PC-9 (cell line): Measurements from ENCODE around the gene SLC17A4. TPM values are rescaled to one million over a fixed set of nuclear protein-coding genes. Genes with fewer than 3 reads are reported as not detected.

Experiments used
- BruUV-seq: library from RNA; stranded (reverse); fragments of 400-500 nt; replicated peaks from 2 replicates; lab custom pipeline; 2021; lab: Mats Ljungman, UMichigan
- CTCF ChIA-PET: fragments of 300-600 bp; sonication (Branson Sonifier 250); formaldehyde crosslinking; loops from one replicate; lab custom pipeline; 2022; ENCODE audit warnings: antibody characterized with exemption; lab: Charles Lee
- POLR2A ChIA-PET: fragments of 300-600 bp; sonication (Branson Sonifier 250); formaldehyde crosslinking; loops from one replicate; lab custom pipeline; 2022; ENCODE audit warnings: antibody characterized with exemption; ENCODE audit not compliant: unreplicated experiment; lab: Charles Lee
- DNase-seq, 2 experiments: peaks; one replicate each; pipeline versions ENCODE4 v3.0.0 to v3.0.0-alpha.2; 2015 to 2022; ENCODE audit warnings: mixed read lengths in 1 of 2
- H2AFZ ChIP-seq: fragments of 200-600 bp; sonication (generic); 2 replicates; pipeline ENCODE4 v1.8.1; 2017; ENCODE audit warnings: antibody characterized with exemption
- H3F3A ChIP-seq: fragments of 200-600 bp; sonication (generic); 2 replicates; pipeline ENCODE4 v1.8.1; 2017; ENCODE audit warnings: antibody characterized with exemption, mild to moderate bottlenecking, low read depth; ENCODE audit not compliant: insufficient read depth
- H3K27ac ChIP-seq: fragments of 200-600 bp; sonication (generic); 2 replicates; pipeline ENCODE4 v1.6.1; 2016; ENCODE audit warnings: mixed run types
- H3K27me3 ChIP-seq: fragments of 200-600 bp; sonication (generic); 2 replicates; pipeline ENCODE4 v1.6.1; 2016; ENCODE audit warnings: low read depth, mixed run types; ENCODE audit not compliant: insufficient read depth
- H3K36me3 ChIP-seq: fragments of 200-600 bp; sonication (generic); 2 replicates; pipeline ENCODE4 v1.6.1; 2016; ENCODE audit warnings: low read depth, mixed run types
- H3K4me1 ChIP-seq: fragments of 200-600 bp; sonication (generic); replicated peaks from 2 replicates; pipeline ENCODE4 v1.6.1; 2016; ENCODE audit warnings: mixed run types; ENCODE audit not compliant: insufficient read depth
- H3K4me2 ChIP-seq: fragments of 200-600 bp; sonication (generic); 2 replicates; pipeline ENCODE4 v1.6.1; 2017; ENCODE audit warnings: mixed run types
- H3K4me3 ChIP-seq: fragments of 200-600 bp; sonication (generic); 2 replicates; pipeline ENCODE4 v1.6.1; 2016; ENCODE audit warnings: mixed run types
- H3K79me2 ChIP-seq: fragments of 200-600 bp; sonication (generic); 2 replicates; pipeline ENCODE4 v1.6.1; 2017; ENCODE audit warnings: low read depth, mixed run types
- H3K9me2 ChIP-seq: fragments of 200-600 bp; sonication (generic); 2 replicates; pipeline ENCODE4 v1.8.1; 2017; ENCODE audit warnings: mild to moderate bottlenecking; ENCODE audit not compliant: insufficient read depth
- H3K9me3 ChIP-seq: fragments of 200-600 bp; sonication (generic); 2 replicates; pipeline ENCODE4 v1.8.1; 2016; ENCODE audit warnings: low read depth; ENCODE audit not compliant: insufficient read depth
- H4K20me1 ChIP-seq: fragments of 200-600 bp; sonication (generic); 2 replicates; pipeline ENCODE4 v1.8.1; 2017; ENCODE audit not compliant: insufficient read depth
- CTCF ChIP-seq: fragments of 200-600 bp; sonication (generic); conservative IDR thresholded peaks from 2 replicates; pipeline ENCODE4 v1.6.1; 2017; ENCODE audit warnings: mixed run types, antibody characterized with exemption, mild to moderate bottlenecking, moderate library complexity
- EZH2 ChIP-seq: fragments of 200-600 bp; sonication (generic); IDR thresholded peaks from 2 replicates; pipeline ENCODE4 v1.8.0; 2017; ENCODE audit warnings: antibody characterized with exemption, low read depth
- intact Hi-C: fragments of 100-400 bp; cut with micrococcal nuclease; formaldehyde crosslinking; loops from one replicate; pipeline ENCODE4 v1.10.0; 2022; ENCODE audit not compliant: unreplicated experiment
- total RNA-seq: library from RNA; stranded (reverse); gene quantifications from 2 replicates; pipeline ENCODE4 v1.2.3, GENCODE V29; 2021

SLC17A4 gene
- total RNA-seq, 1 experiment from 2014 or later = 0.13 TPM

- Histone ChIP-seq H3F3A (no peaks in the 10 kb centered on the region), H3K27ac (no peak overlapping the region), H4K20me1 (no peaks in the 10 kb centered on the region), H3K27me3 (peaks cover 2% of the 10 kb centered on the region; the same call in 1 of the 2 replicates), H3K4me3 (no peak overlapping the region), H3K9me2 (no peaks in the 10 kb centered on the region), H3K9me3 (peaks cover 7% of the 10 kb centered on the region; the same call in 1 of the 2 replicates), H3K4me1 (no peaks in the 10 kb centered on the region), H2AFZ (no peak overlapping the region), H3K4me2 (no peak overlapping the region), H3K79me2 (no peaks in the 10 kb centered on the region), H3K36me3 (no peaks in the 10 kb centered on the region)
- ChIA-PET POLR2A (no interaction called here), CTCF (no interaction called here)
- no TSS peak for BruUV-seq
- intact Hi-C loops = no loop called here
- TF ChIP-seq CTCF (no peak), EZH2 (no peak)
- no peak for DNase-seq
Measured at GRCh38 chr6:25732468-25733198, 21.9 kb upstream of the SLC17A4 start.

- H2AFZ ChIP-seq = no peak overlapping the region
Measured at GRCh38 chr6:25735261-25735660, 19.3 kb upstream of the SLC17A4 start.

GRCh38 chr6:25743868-25744267 is 10.7 kb upstream of the SLC17A4 start:
- H3K4me1 ChIP-seq = no peaks in the 10 kb centered on the region
- H3K79me2 ChIP-seq = no peaks in the 10 kb centered on the region
- no peaks in the 10 kb centered on the region for H3F3A ChIP-seq
- H3K9me3 ChIP-seq = no peaks in the 10 kb centered on the region
- H3K36me3 ChIP-seq = no peaks in the 10 kb centered on the region
- H3K9me2 ChIP-seq = no peaks in the 10 kb centered on the region
- no peak overlapping the region for H3K4me3 ChIP-seq
- ChIA-PET POLR2A (no interaction called here), CTCF (no interaction called here)
- intact Hi-C loops = no loop called here
- no peak overlapping the region for H3K27ac ChIP-seq
- no peaks in the 10 kb centered on the region for H3K27me3 ChIP-seq
- no peak overlapping the region for H2AFZ ChIP-seq
- no peak overlapping the region for H3K4me2 ChIP-seq
- TF ChIP-seq EZH2 (no peak), CTCF (no peak)
- no peaks in the 10 kb centered on the region for H4K20me1 ChIP-seq
- DNase-seq = no peak
- BruUV-seq = no TSS peak

More at GRCh38 chr6:25735261-25735660, 19.3 kb upstream of the SLC17A4 start:
- no peak overlapping the region for H3K27ac ChIP-seq
- H3K4me3 ChIP-seq = no peak overlapping the region
- CTCF ChIA-PET = no interaction called here
- no peaks in the 10 kb centered on the region for H3K36me3 ChIP-seq
- no TSS peak for BruUV-seq
- DNase-seq = no peak
- H3K9me2 ChIP-seq = no peaks in the 10 kb centered on the region
- POLR2A ChIA-PET = no interaction called here
- H3K4me1 ChIP-seq = no peaks in the 10 kb centered on the region
- no peaks in the 10 kb centered on the region for H3K79me2 ChIP-seq
- intact Hi-C loops = no loop called here
- H3K4me2 ChIP-seq = no peak overlapping the region
- peaks cover 2% of the 10 kb centered on the region; the same call in 1 of the 2 replicates for H3K27me3 ChIP-seq
- TF ChIP-seq CTCF (no peak), EZH2 (no peak)
- H3F3A ChIP-seq = no peaks in the 10 kb centered on the region
- no peaks in the 10 kb centered on the region for H4K20me1 ChIP-seq
- peaks cover 7% of the 10 kb centered on the region; the same call in 1 of the 2 replicates for H3K9me3 ChIP-seq
